H9 (cell line): ENCODE measurements around the gene DHFR2. TPM values are rescaled to one million over a fixed set of nuclear protein-coding genes. Genes with fewer than 3 reads are reported as not detected.

ENCODE experiments used
- DNase-seq: peaks from one replicate; pipeline ENCODE4 v3.0.0-alpha.2; 2017
- H2AFZ ChIP-seq: one replicate; pipeline ENCODE4 v1.6.1; 2013; ENCODE audit warnings: mild to moderate bottlenecking, low read length, control low read depth, moderate library complexity
- H2AK5ac ChIP-seq: 2 replicates; pipeline ENCODE4 v1.6.1; 2013; ENCODE audit warnings: low read length, control low read depth, mixed read lengths; ENCODE audit not compliant: insufficient read length
- H2BK120ac ChIP-seq: one replicate; pipeline ENCODE4 v1.6.1; 2013; ENCODE audit warnings: low read depth, mild to moderate bottlenecking, low read length, control low read depth, inconsistent platforms; ENCODE audit not compliant: poor library complexity, severe bottlenecking
- H2BK12ac ChIP-seq: 2 replicates; pipeline ENCODE4 v1.6.1; 2013; ENCODE audit warnings: low read length, control low read depth, mixed read lengths, low read depth; ENCODE audit not compliant: insufficient read length
- H2BK15ac ChIP-seq: 2 replicates; pipeline ENCODE4 v1.6.1; 2013; ENCODE audit warnings: low read depth, low read length, control low read depth
- H2BK20ac ChIP-seq: one replicate; pipeline ENCODE4 v1.6.1; 2013; ENCODE audit warnings: low read depth, mild to moderate bottlenecking, low read length, control low read depth, inconsistent platforms; ENCODE audit not compliant: poor library complexity, severe bottlenecking
- H2BK5ac ChIP-seq: 2 replicates; pipeline ENCODE4 v1.6.1; 2013; ENCODE audit warnings: low read length, control low read depth, mixed read lengths; ENCODE audit not compliant: insufficient read length
- H3K14ac ChIP-seq: 2 replicates; pipeline ENCODE4 v1.6.1; 2013; ENCODE audit warnings: low read length, control low read depth; ENCODE audit not compliant: insufficient read depth
- H3K18ac ChIP-seq: 2 replicates; pipeline ENCODE4 v1.6.1; 2013; ENCODE audit warnings: low read depth, mild to moderate bottlenecking, mixed read lengths, low read length, control low read depth; ENCODE audit not compliant: insufficient read length
- H3K23ac ChIP-seq: 2 replicates; pipeline ENCODE4 v1.6.1; 2013; ENCODE audit warnings: low read length, control low read depth, mixed read lengths, low read depth; ENCODE audit not compliant: insufficient read length
- H3K23me2 ChIP-seq: 2 replicates; pipeline ENCODE4 v1.6.1; 2013; ENCODE audit warnings: low read depth, mild to moderate bottlenecking, mixed read lengths, low read length, control low read depth; ENCODE audit not compliant: insufficient read length, poor library complexity, severe bottlenecking
- H3K27ac ChIP-seq: 2 replicates; pipeline ENCODE4 v1.5.1; 2013; ENCODE audit warnings: low read length, control low read depth, mixed read lengths, low read depth; ENCODE audit not compliant: insufficient read length
- H3K27me3 ChIP-seq: 2 replicates; pipeline ENCODE4 v1.6.1; 2013; ENCODE audit warnings: low read length, control low read depth, inconsistent platforms; ENCODE audit not compliant: insufficient read depth
- H3K4ac ChIP-seq: 2 replicates; pipeline ENCODE4 v1.6.1; 2013; ENCODE audit warnings: low read depth, mild to moderate bottlenecking, control low read depth, inconsistent platforms, low read length, moderate library complexity
- H3K4me1 ChIP-seq: 2 replicates; pipeline ENCODE4 v1.6.1; 2013; ENCODE audit warnings: low read length, control low read depth, inconsistent platforms; ENCODE audit not compliant: insufficient read depth
- H3K4me2 ChIP-seq: 2 replicates; pipeline ENCODE4 v1.6.1; 2013; ENCODE audit warnings: low read length, control low read depth, mixed read lengths; ENCODE audit not compliant: insufficient read length, insufficient read depth
- H3K56ac ChIP-seq: 2 replicates; pipeline ENCODE4 v1.6.1; 2013; ENCODE audit warnings: low read depth, mild to moderate bottlenecking, mixed read lengths, low read length, control low read depth; ENCODE audit not compliant: insufficient read length
- H3K79me1 ChIP-seq: 2 replicates; pipeline ENCODE4 v1.6.1; 2013; ENCODE audit warnings: low read depth, mild to moderate bottlenecking, moderate library complexity, low read length, control low read depth, inconsistent platforms; ENCODE audit not compliant: insufficient read depth, poor library complexity, severe bottlenecking
- H3K79me2 ChIP-seq: 2 replicates; pipeline ENCODE4 v1.6.1; 2013; ENCODE audit warnings: low read length, control low read depth, inconsistent platforms; ENCODE audit not compliant: insufficient read depth
- H3K9ac ChIP-seq: 2 replicates; pipeline ENCODE4 v1.6.1; 2013; ENCODE audit warnings: low read length, control low read depth, mixed read lengths; ENCODE audit not compliant: insufficient read length; ENCODE audit errors: extremely low read depth
- H3K9me3 ChIP-seq: one replicate; pipeline ENCODE4 v1.6.1; 2013; ENCODE audit warnings: low read depth, low read length, inconsistent platforms; ENCODE audit not compliant: control insufficient read depth
- H3T11ph ChIP-seq: one replicate; pipeline ENCODE4 v1.6.1; 2013; ENCODE audit warnings: mild to moderate bottlenecking, low read length, control low read depth, inconsistent platforms
- H4K20me1 ChIP-seq: one replicate; pipeline ENCODE4 v1.6.1; 2013; ENCODE audit not compliant: control insufficient read depth, insufficient read length, insufficient read depth
- H4K5ac ChIP-seq: 2 replicates; pipeline ENCODE4 v1.6.1; 2013; ENCODE audit warnings: low read depth, mild to moderate bottlenecking, mixed read lengths, low read length, control low read depth; ENCODE audit not compliant: insufficient read length
- H4K8ac ChIP-seq: replicated peaks from 2 replicates; pipeline ENCODE4 v1.6.1; 2013; ENCODE audit warnings: low read length, control low read depth, mixed read lengths, low read depth; ENCODE audit not compliant: insufficient read length
- H4K91ac ChIP-seq: 2 replicates; pipeline ENCODE4 v1.6.1; 2013; ENCODE audit warnings: low read depth, mild to moderate bottlenecking, moderate library complexity, mixed read lengths, low read length, control low read depth; ENCODE audit not compliant: insufficient read length
- H3K27ac Mint-ChIP-seq, 3 experiments: 2 replicates in 2 of 3; 3 replicates in 1 of 3; pipeline ENCODE4 v1.8.0; 2020 to 2021; ENCODE audit warnings: mixed read lengths in 3 of 3, mild to moderate bottlenecking in 1 of 3, moderate library complexity in 1 of 3
- H3K27me3 Mint-ChIP-seq: 2 replicates; pipeline ENCODE4 v1.8.0; 2021; ENCODE audit warnings: low read depth, mild to moderate bottlenecking, moderate library complexity, mixed read lengths
- H3K36me3 Mint-ChIP-seq, 3 experiments: 2 replicates in 2 of 3; 3 replicates in 1 of 3; pipeline ENCODE4 v1.8.0; 2020 to 2021; ENCODE audit warnings: low read depth in 3 of 3, mixed read lengths in 3 of 3; ENCODE audit not compliant: insufficient read depth in 1 of 3
- H3K4me1 Mint-ChIP-seq, 2 experiments: 2 replicates each; pipeline ENCODE4 v1.8.0; 2020; ENCODE audit warnings: mixed read lengths in 2 of 2
- H3K4me3 Mint-ChIP-seq, 2 experiments: 2 replicates in 1 of 2; 3 replicates in 1 of 2; pipeline ENCODE4 v1.8.0; 2020 to 2021; ENCODE audit warnings: mild to moderate bottlenecking in 2 of 2, mixed read lengths in 2 of 2, moderate library complexity in 1 of 2
- H3K9me3 Mint-ChIP-seq, 2 experiments: 2 replicates in 1 of 2; 3 replicates in 1 of 2; pipeline ENCODE4 v1.8.0; 2020; ENCODE audit warnings: mild to moderate bottlenecking in 2 of 2, mixed read lengths in 2 of 2, moderate library complexity in 1 of 2
- CTCF ChIP-seq: fragments of 200-600 bp; sonication (generic); conservative IDR thresholded peaks from 3 replicates; pipeline ENCODE4 v1.8.0; 2021; ENCODE audit warnings: antibody characterized with exemption, mild to moderate bottlenecking
- WGBS: extraction: QIAGEN DNeasy Blood & Tissue Kit; methylation state at CpG from one replicate; pipeline ENCODE4 v1.1.7; 2013; ENCODE audit warnings: missing lambda C conversion rate, low lambda C conversion rate, mixed read lengths; ENCODE audit not compliant: insufficient read length; ENCODE audit errors: extremely low coverage; 5-methylcytosine and 5-hydroxymethylcytosine counted together
- total RNA-seq: library from RNA; stranded (reverse); gene quantifications from 2 replicates; pipeline ENCODE4 v1.2.1, GENCODE V29; 2021

The DHFR2 gene
- total RNA-seq, 1 experiment from 2014 or later = 1.6 TPM

GRCh38 chr3:94095111-94095510, 32.4 kb upstream of the DHFR2 start:
- WGBS = no CpG with 5 or more reads among the region's 2 CpGs
- no peak overlapping the region for H3K27ac Mint-ChIP-seq
- Histone ChIP-seq H3K9ac (no peak overlapping the region), H2BK15ac (no peak overlapping the region), H2BK120ac (no peak overlapping the region), H3K79me2 (no peaks in the 10 kb centered on the region), H2AK5ac (no peak overlapping the region), H4K8ac (no peak overlapping the region), H3K79me1 (no peaks in the 10 kb centered on the region), H3K27me3 (no peaks in the 10 kb centered on the region), H3K56ac (no peak overlapping the region), H3T11ph (no peak overlapping the region), H3K23me2 (no peaks in the 10 kb centered on the region), H3K4me1 (no peaks in the 10 kb centered on the region), H2BK12ac (no peak overlapping the region), H3K18ac (no peak overlapping the region), H3K27ac (no peak overlapping the region), H3K4ac (no peak overlapping the region), H4K5ac (no peak overlapping the region), H2AFZ (no peak overlapping the region), H3K4me2 (no peak overlapping the region), H3K9me3 (no peaks in the 10 kb centered on the region), H3K23ac (no peak overlapping the region), H2BK20ac (no peak overlapping the region), H2BK5ac (no peak overlapping the region), H4K20me1 (no peaks in the 10 kb centered on the region), H3K14ac (no peak overlapping the region), H4K91ac (no peak overlapping the region)
- H3K4me1 Mint-ChIP-seq = no peaks in the 10 kb centered on the region
- peaks cover 0 to 12% (median 11%) of the 10 kb centered on the region in 3 experiments; a peak in 4 of 7 replicates for H3K36me3 Mint-ChIP-seq
- no peak for DNase-seq
- H3K4me3 Mint-ChIP-seq = no peak overlapping the region
- TF ChIP-seq CTCF = no peak
- H3K9me3 Mint-ChIP-seq = no peaks in the 10 kb centered on the region
- no peaks in the 10 kb centered on the region for H3K27me3 Mint-ChIP-seq
